ENCODE results near the gene TBC1D17. TPM values are rescaled to one million over a fixed set of nuclear protein-coding genes. Genes with fewer than 3 reads are reported as not detected.

The TBC1D17 gene
- total and polyA plus RNA-seq, 10 of the 15 experiments (the other 5 are each of a cell fraction or from before 2014, with no cell fraction given), result 0.42 to 20.4 (median 11.2) TPM

GRCh38 chr19:49894879-49895565 is 17.5 kb downstream of the TBC1D17 start (continued):
- TF ChIP-seq MLLT1 (IDR thresholded peaks at IDR 0.05), result no peak
- TF ChIP-seq RAD51 (IDR thresholded peaks at IDR 0.05), result no peak
- TF ChIP-seq ASH2L (IDR thresholded peaks at IDR 0.05; ENCODE audit: borderline replicate concordance, low read depth), result no peak
- no peak for TF ChIP-seq RBBP5 (conservative IDR thresholded peaks at IDR 0.05)
- TF ChIP-seq ZZZ3 (IDR thresholded peaks at IDR 0.05; ENCODE audit: control insufficient read depth, insufficient read length, low read depth), result no peak
- no peak for TF ChIP-seq NFYA (IDR thresholded peaks at IDR 0.05; ENCODE audit: borderline replicate concordance, low read depth, low read length)
- TF ChIP-seq JUNB (IDR thresholded peaks at IDR 0.05), result peak; percentile 45; the same call in 1 of the 2 replicates
- no peak for TF ChIP-seq FOXM1 (IDR thresholded peaks at IDR 0.05; ENCODE audit: low read depth, low read length)
- 0 out of 2 replicates have a peak, but pooled peaks have one; percentile 33 for TF ChIP-seq BACH1 (IDR thresholded peaks at IDR 0.05; ENCODE audit: borderline replicate concordance)
- no peak for TF ChIP-seq HDAC2 (IDR thresholded peaks at IDR 0.05)
- no peak for TF ChIP-seq EGR1 (IDR thresholded peaks at IDR 0.05; ENCODE audit: borderline replicate concordance in 1 of 2, low read depth in 2 of 2, low read length in 2 of 2)
- no peak for TF ChIP-seq MAX (IDR thresholded peaks at IDR 0.05; ENCODE audit: low read depth, low read length)
- TF ChIP-seq IKZF2 (IDR thresholded peaks at IDR 0.05), result peak; percentile 73 to 81; a peak in 3 of 4 replicates
- no peak for TF ChIP-seq SIN3A (IDR thresholded peaks at IDR 0.05; ENCODE audit: low read depth, low read length)
- no peak for TF ChIP-seq ZBTB11 (CRISPR knock-in tag; IDR thresholded peaks at IDR 0.05)
- no peak for TF ChIP-seq ZSCAN29 (IDR thresholded peaks at IDR 0.05)
- TF ChIP-seq ZBTB33 (IDR thresholded peaks at IDR 0.05), result no peak
- TF ChIP-seq MEF2A (IDR thresholded peaks at IDR 0.05; ENCODE audit: insufficient read depth, low read depth, low read length), result peak; percentile 49; the same call in 1 of the 2 replicates
- TF ChIP-seq TCF7 (IDR thresholded peaks at IDR 0.05; ENCODE audit: borderline replicate concordance), result no peak
- TF ChIP-seq ATF7 (IDR thresholded peaks at IDR 0.05; ENCODE audit: low read depth), result no peak
- TF ChIP-seq KAT2A (conservative IDR thresholded peaks at IDR 0.05; ENCODE audit: control insufficient read depth, low read depth, low read length), result no peak
